Activated CD4-positive, alpha-beta T cell treated with anti-CD3 and anti-CD28 coated beads, Interleukin-2, amount 50 U/mL, for 48 hours (primary cell): ENCODE results near the gene EPHA8.

ENCODE experiments used
- DNase-seq, 2 experiments: peaks; one replicate each; pipeline ENCODE4 v3.0.0-alpha.2; 2020

EPHA8 gene

DNA sequence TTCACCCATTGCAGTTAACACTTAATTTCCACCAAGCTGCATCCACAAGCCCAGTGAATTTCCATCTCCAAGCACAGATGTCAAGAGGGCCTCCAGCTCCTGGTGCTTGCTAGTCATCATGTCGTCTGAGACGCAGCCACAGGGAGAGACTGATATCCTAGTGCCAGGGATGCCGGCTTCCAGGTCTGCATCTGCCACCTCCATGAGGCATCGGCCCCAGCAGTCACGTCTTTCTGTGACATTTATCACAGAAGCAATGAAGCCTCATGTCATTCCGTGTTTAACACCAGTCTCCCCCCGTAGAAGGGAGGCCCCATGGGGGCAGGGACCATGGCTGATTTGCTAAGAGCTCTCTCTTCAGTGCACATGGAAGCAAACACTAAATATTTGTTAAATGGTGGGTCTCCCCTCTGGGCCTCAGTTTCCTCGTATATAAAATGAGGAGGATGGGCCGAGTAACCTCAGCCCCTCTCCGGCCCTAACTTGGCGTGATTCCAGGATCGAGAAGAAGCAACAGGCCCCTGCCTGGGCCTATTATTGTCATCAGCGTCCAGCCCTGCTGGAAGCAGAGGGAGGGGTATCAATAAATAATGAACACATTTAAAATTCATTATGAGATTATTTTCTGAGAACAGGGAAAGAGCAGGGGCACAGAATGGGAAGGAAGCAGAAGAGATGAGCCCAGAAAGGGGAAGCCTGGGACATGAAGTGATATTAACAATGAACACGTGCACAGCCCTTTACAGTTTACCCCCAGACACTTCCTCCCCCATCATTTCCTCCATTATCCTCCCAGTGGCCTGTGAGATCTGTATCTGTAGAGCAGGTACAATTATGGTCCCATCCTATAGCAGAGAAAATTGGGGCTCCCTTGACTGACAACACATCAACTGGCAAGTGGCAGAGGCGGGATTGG, 88.9 kb downstream of the EPHA8 start:
- no peak for DNase-seq

DNA sequence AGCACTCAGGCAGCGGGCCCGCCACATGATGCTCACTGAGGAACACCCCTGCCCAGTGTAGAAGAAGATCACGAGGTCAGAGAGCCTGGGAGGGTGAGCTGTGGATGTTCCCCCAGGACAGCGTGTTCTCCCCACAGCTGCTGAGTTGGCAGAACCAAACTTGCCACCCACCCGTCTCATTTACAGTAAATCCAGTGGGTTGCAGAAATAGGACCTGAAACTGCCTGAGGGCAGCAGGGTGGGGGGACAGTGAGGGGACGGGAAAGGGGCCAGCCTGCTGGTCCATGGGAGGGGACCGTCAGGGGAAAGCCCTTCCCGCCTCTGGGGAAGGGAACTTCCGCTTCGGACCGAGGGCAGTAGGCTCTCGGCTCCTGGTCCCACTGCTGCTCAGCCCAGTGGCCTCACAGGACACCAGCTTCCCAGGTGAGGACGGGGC, 89.6 kb downstream of the EPHA8 start, which contains the start of gene C1QB:
Gene C1QB (plus strand): TSS at position 356 of the 436 bp plus-strand sequence. CDS start 6,227 bp downstream, outside the sequence.
- DNase-seq, result no peak
